ENCODE data around the gene LRP3. TPM values are rescaled to one million over a fixed set of nuclear protein-coding genes. Genes with fewer than 3 reads are reported as not detected.

Gene LRP3
- polyA plus RNA-seq, 1 of the 3 experiments (the other 2 are of a cell fraction) = 8.2 TPM

DNA sequence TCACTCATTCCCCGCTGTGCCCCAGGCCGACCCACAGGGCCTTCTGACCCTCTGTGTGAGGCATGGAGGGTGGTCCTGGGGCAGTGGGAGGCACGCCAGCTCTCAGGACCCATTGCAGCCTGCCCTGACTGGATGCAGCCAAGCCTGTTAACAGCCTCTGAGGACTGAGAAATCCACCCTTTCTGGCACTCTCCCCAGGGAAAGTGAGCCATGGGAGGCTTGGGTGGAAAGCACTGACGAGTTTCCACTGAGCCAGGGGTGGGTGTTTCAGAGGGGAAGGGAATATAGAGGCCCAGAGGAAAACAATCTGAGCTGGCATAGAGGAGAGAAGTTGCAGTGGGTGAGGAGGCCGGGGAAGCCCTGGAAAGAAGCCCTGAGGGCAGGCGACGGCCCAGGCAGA is 62.1 kb downstream of the LRP3 start:
- no peaks in the 10 kb centered on the region for H3K79me2 ChIP-seq (ENCODE audit: insufficient read depth)
- H3F3A ChIP-seq (replicated peaks; ENCODE audit: insufficient read depth) = no peaks in the 10 kb centered on the region
- no peaks in the 10 kb centered on the region for H3K36me3 ChIP-seq (replicated peaks in 1 of 2; ENCODE audit: control insufficient read depth in 1 of 2, insufficient read depth in 2 of 2, low read length in 1 of 2)
- no peak overlapping the region for H3K9ac ChIP-seq
- H2AFZ ChIP-seq (ENCODE audit: low read depth) = no peak overlapping the region
- no peak overlapping the region for H3K4me3 ChIP-seq (ENCODE audit: low read depth in 2 of 2, low read length in 1 of 2)
- H3K27ac ChIP-seq (ENCODE audit: low read depth in 2 of 2, low read length in 1 of 2) = no peak overlapping the region
- TF ChIP-seq MEF2A (IDR thresholded peaks at IDR 0.05; ENCODE audit: borderline replicate concordance, low read depth) (no peak), CTCF (IDR thresholded peaks at IDR 0.05) (no peak), SIN3A (IDR thresholded peaks at IDR 0.05; ENCODE audit: borderline replicate concordance, low read depth, low read length) (no peak), USF1 (IDR thresholded peaks at IDR 0.05; ENCODE audit: borderline replicate concordance, low read depth) (no peak), MXI1 (IDR thresholded peaks at IDR 0.05; ENCODE audit: low read depth, low read length) (no peak), EP300 (IDR thresholded peaks at IDR 0.05; ENCODE audit: borderline replicate concordance in 1 of 2, low read depth in 1 of 2, low read length in 1 of 2) (no peak), JUND (IDR thresholded peaks at IDR 0.05) (no peak), USF2 (IDR thresholded peaks at IDR 0.05; ENCODE audit: borderline replicate concordance, low read depth, low read length) (no peak), TAF1 (IDR thresholded peaks at IDR 0.05; ENCODE audit: borderline replicate concordance, low read depth, low read length) (no peak), FOSL2 (IDR thresholded peaks at IDR 0.05; ENCODE audit: borderline replicate concordance, low read depth) (no peak), SMC3 (IDR thresholded peaks at IDR 0.05; ENCODE audit: low read depth, low read length) (no peak), RFX5 (IDR thresholded peaks at IDR 0.05; ENCODE audit: low read length) (no peak), NRF1 (IDR thresholded peaks at IDR 0.05; ENCODE audit: low read depth, low read length) (no peak), FOXJ3 (CRISPR knock-in tag; IDR thresholded peaks at IDR 0.05) (no peak), GATA2 (CRISPR knock-in tag; IDR thresholded peaks at IDR 0.05) (no peak), REST (IDR thresholded peaks at IDR 0.05; ENCODE audit: low read depth, low read length) (no peak)
- TF ChIP-seq, protein P1, sequence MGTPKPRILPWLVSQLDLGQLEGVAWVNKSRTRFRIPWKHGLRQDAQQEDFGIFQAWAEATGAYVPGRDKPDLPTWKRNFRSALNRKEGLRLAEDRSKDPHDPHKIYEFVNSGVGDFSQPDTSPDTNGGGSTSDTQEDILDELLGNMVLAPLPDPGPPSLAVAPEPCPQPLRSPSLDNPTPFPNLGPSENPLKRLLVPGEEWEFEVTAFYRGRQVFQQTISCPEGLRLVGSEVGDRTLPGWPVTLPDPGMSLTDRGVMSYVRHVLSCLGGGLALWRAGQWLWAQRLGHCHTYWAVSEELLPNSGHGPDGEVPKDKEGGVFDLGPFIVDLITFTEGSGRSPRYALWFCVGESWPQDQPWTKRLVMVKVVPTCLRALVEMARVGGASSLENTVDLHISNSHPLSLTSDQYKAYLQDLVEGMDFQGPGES (IDR thresholded peaks at IDR 0.05; ENCODE audit: low read depth, low read length) = no peak
- no peak for DNase-seq
- H3K27me3 ChIP-seq (ENCODE audit: insufficient read depth) = no peaks in the 10 kb centered on the region
- no peaks in the 10 kb centered on the region for H4K20me1 ChIP-seq (ENCODE audit: insufficient read depth)
- no peak overlapping the region for H3K4me2 ChIP-seq
- POLR2A ChIA-PET = interaction anchor here (0.6 kb wide), 1 partner anchor 43 kb away, joined by 4 read pairs; no protein-coding TSS in a partner anchor
- H3K4me1 ChIP-seq (ENCODE audit: control insufficient read depth in 1 of 2, insufficient read depth in 2 of 2, low read depth in 1 of 2, low read length in 1 of 2) = peaks cover 0 to 9% of the 10 kb centered on the region in 2 experiments; a peak in 1 of 4 replicates
- WGBS (ENCODE audit: low lambda C conversion rate) = 42% methylated on average over 7 of the region's 7 CpGs
- H3K9me3 ChIP-seq = no peaks in the 10 kb centered on the region
- CTCF ChIA-PET = interaction anchor here (2.0 kb wide), 2 partner anchors 11 to 14 kb away, joined by 8 to 11 read pairs; no protein-coding TSS in a partner anchor
- H3K9me2 ChIP-seq = no peaks in the 10 kb centered on the region

Data from SK-N-SH (cell line).